Gastroesophageal sphincter (tissue), 4 donors: Measurements from ENCODE around the gene VSIG10L2. TPM values are rescaled to one million over a fixed set of nuclear protein-coding genes. Genes with fewer than 3 reads are reported as not detected.
A peak's percentile ranks its signal among the peaks of the same experiment; 100 is the strongest.

Source experiments
- ATAC-seq: fragments of 150-250 bp; one replicate; pipeline ENCODE4 v1.9.1; 2016; ENCODE audit warnings: mild to moderate bottlenecking, moderate library complexity
- H3K27ac ChIP-seq, 4 donors: fragments of 200-600 bp; sonication (generic) in 3 of 4; 1 replicate in 3 of 4; 2 replicates in 1 of 4; pipeline ENCODE4 v1.5.1; 2016 to 2019
- H3K27me3 ChIP-seq: fragments of 200-600 bp; sonication (generic); one replicate; pipeline ENCODE4 v1.5.1; 2019
- H3K36me3 ChIP-seq, 2 donors: fragments of 200-600 bp; sonication (generic); one replicate each; pipeline ENCODE4 v1.5.1; 2019; ENCODE audit warnings: control low read depth in 1 of 2
- H3K4me1 ChIP-seq, 3 donors: fragments of 200-600 bp; sonication (generic); 1 replicate in 2 of 3; 2 replicates in 1 of 3; pipeline ENCODE4 v1.5.1; 2016 to 2019; ENCODE audit warnings: control low read depth in 2 of 3
- H3K4me3 ChIP-seq, 2 donors: fragments of 200-600 bp; sonication (generic); one replicate each; pipeline ENCODE4 v1.5.1; 2019; ENCODE audit warnings: mild to moderate bottlenecking in 1 of 2, moderate library complexity in 1 of 2
- H3K9me3 ChIP-seq, 3 donors: fragments of 200-600 bp; sonication (generic); one replicate each; pipeline ENCODE4 v1.5.1; 2017 to 2019; ENCODE audit warnings: control low read depth in 2 of 3
- EP300 ChIP-seq: sonication (generic); formaldehyde crosslinking; IDR thresholded peaks from one replicate; pipeline ENCODE4 v1.6.1; 2017; ENCODE audit warnings: antibody characterized with exemption, mild to moderate bottlenecking
- POLR2A ChIP-seq, 2 donors: fragments of 450-650 bp; IDR thresholded peaks; one replicate each; pipeline ENCODE4 v1.6.1; 2017; ENCODE audit warnings: antibody characterized with exemption in 2 of 2, mild to moderate bottlenecking in 2 of 2, moderate library complexity in 1 of 2
- POLR2AphosphoS5 ChIP-seq: sonication (generic); formaldehyde crosslinking; IDR thresholded peaks from one replicate; pipeline ENCODE4 v1.6.1; 2017; ENCODE audit warnings: antibody characterized with exemption
- WGBS, 2 donors: methylation state at CpG; one replicate each; pipeline ENCODE4 v1.1.5; 2018; ENCODE audit warnings: low coverage in 1 of 2; 5-methylcytosine and 5-hydroxymethylcytosine counted together
- total RNA-seq, 4 donors: library from RNA; depleted of rRNA; stranded (reverse); fragments of >200 nt; gene quantifications; one replicate each; pipeline ENCODE4 v1.1.0, GENCODE V29; 2016
- TF ChIP-seq, protein P1 (sequence below), 4 experiments: fragments of 200-600 bp in 2 of 4; fragments of 450-650 bp in 2 of 4; sonication (generic) in 1 of 4; IDR thresholded peaks; one replicate each; pipeline ENCODE4 v1.5.1; 2017 to 2019; ENCODE audit warnings: antibody characterized with exemption in 4 of 4, mild to moderate bottlenecking in 2 of 4, moderate library complexity in 2 of 4

Gene VSIG10L2
- total RNA-seq, 4 donors from 2014 or later = not detected

- peaks cover 0 to 4% of the 10 kb centered on the region in 2 donors for H3K36me3 ChIP-seq
- H3K27me3 ChIP-seq = no peaks in the 10 kb centered on the region
- H3K27ac ChIP-seq = no peak overlapping the region
- TF ChIP-seq EP300 = no peak
- TF ChIP-seq POLR2A (IDR thresholded peaks at IDR 0.05) = no peak
- TF ChIP-seq, protein P1, sequence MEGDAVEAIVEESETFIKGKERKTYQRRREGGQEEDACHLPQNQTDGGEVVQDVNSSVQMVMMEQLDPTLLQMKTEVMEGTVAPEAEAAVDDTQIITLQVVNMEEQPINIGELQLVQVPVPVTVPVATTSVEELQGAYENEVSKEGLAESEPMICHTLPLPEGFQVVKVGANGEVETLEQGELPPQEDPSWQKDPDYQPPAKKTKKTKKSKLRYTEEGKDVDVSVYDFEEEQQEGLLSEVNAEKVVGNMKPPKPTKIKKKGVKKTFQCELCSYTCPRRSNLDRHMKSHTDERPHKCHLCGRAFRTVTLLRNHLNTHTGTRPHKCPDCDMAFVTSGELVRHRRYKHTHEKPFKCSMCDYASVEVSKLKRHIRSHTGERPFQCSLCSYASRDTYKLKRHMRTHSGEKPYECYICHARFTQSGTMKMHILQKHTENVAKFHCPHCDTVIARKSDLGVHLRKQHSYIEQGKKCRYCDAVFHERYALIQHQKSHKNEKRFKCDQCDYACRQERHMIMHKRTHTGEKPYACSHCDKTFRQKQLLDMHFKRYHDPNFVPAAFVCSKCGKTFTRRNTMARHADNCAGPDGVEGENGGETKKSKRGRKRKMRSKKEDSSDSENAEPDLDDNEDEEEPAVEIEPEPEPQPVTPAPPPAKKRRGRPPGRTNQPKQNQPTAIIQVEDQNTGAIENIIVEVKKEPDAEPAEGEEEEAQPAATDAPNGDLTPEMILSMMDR (IDR thresholded peaks at IDR 0.05) = no peak
- TF ChIP-seq POLR2AphosphoS5 = no peak
- ATAC-seq = no peak
- no peak overlapping the region for H3K4me3 ChIP-seq
- no peaks in the 10 kb centered on the region for H3K9me3 ChIP-seq
- H3K4me1 ChIP-seq = peaks cover 0 to 11% (median 0%) of the 10 kb centered on the region in 3 donors
- 82 to 89% methylated on average over 6 of the region's 6 CpGs for WGBS, 2 donors
These were observed 29.8 kb downstream of the VSIG10L2 start for GRCh38 chr11:125975634-125976033.

DNA sequence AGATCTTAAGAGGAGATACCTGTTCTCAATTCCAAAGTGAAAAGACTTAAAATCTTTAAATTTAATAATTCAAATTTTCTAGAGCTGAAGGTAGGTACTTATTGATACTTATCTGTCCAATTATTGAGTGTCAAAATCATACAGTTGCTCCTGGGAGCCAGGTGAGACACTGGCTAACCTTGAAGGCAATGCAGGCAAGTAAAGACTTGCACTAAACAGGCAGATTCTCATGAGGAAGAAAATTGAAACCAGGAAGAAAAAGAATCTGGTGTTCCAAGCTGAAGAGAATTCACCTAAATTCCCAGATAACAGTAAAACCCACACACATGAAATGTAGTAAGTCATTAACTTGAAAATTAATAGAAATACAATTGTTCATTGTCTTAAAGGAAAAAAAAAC, 30.3 kb downstream of the VSIG10L2 start:
- Histone ChIP-seq H3K9me3 (no peaks in the 10 kb centered on the region), H3K27me3 (no peaks in the 10 kb centered on the region), H3K4me1 (peaks cover 0 to 11% (median 0%) of the 10 kb centered on the region in 3 donors), H3K36me3 (peaks cover 0 to 9% of the 10 kb centered on the region in 2 donors), H3K27ac (no peak overlapping the region), H3K4me3 (no peak overlapping the region)
- ATAC-seq = no peak
- no peak for TF ChIP-seq EP300
- TF ChIP-seq, protein P1 (IDR thresholded peaks at IDR 0.05) = no peak
- TF ChIP-seq POLR2A (IDR thresholded peaks at IDR 0.05) = no peak
- no peak for TF ChIP-seq POLR2AphosphoS5

DNA sequence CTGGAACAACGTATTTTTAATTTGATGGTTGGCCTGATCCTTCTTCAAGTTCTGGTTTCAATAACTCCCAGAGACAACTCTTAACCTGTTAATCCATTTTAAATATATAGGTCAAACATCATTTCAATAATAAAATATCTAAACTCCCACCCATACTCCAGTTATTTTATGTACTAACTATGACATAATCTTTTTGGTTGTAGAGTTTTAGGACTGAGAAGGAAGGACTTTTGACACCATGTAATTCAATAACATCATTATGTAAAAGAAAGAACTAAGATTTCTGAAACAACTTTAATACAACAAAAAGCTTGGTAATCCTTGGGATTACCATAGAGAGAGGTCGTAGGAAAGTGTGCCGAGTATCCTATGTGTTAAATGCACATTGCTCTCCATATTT, 31.5 kb downstream of the VSIG10L2 start:
- 81 to 84% methylated on average over 3 of the region's 3 CpGs for WGBS, 2 donors
- no peaks in the 10 kb centered on the region for H3K9me3 ChIP-seq
- peaks cover 0 to 13% of the 10 kb centered on the region in 2 donors for H3K36me3 ChIP-seq
- no peak overlapping the region for H3K4me3 ChIP-seq
- H3K27me3 ChIP-seq = no peaks in the 10 kb centered on the region
- TF ChIP-seq POLR2AphosphoS5 (no peak), POLR2A (IDR thresholded peaks at IDR 0.05) (no peak), EP300 (no peak)
- TF ChIP-seq, protein P1 (IDR thresholded peaks at IDR 0.05) = no peak
- peaks cover 0 to 11% (median 0%) of the 10 kb centered on the region in 3 donors for H3K4me1 ChIP-seq
- no peak overlapping the region for H3K27ac ChIP-seq
- no peak for ATAC-seq

DNA sequence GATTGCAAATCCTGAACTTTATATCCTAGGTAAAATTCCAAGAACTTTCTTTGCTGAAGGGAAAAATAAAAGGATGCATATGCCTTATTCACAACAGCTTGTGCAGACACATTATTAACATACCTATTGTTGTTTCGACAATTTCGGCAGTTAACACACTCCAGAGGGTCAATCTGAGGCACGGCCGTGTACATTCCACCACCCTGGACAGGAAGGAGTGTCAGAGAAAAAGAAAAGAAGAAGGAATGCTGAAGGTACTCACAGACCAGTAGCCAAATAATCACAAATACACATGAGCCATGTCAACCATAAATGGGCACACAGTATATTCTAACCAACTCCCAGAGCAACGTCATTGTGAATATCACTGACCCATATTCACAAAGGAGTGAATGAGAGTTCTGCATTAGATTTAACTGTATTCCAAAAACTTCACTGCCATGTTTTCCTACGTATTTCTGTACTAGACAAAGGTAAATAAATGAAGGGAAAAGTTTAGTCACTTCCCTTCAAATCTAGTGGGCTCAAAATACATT, 32.4 kb downstream of the VSIG10L2 start:
- Histone ChIP-seq H3K4me1 (peaks cover 0 to 11% (median 0%) of the 10 kb centered on the region in 3 donors), H3K36me3 (peaks cover 0 to 21% of the 10 kb centered on the region in 2 donors), H3K4me3 (no peak overlapping the region), H3K27ac (no peak overlapping the region), H3K27me3 (no peaks in the 10 kb centered on the region), H3K9me3 (no peaks in the 10 kb centered on the region)
- 27 to 60% methylated on average over 6 of the region's 6 CpGs for WGBS, 2 donors
- ATAC-seq = no peak
- TF ChIP-seq POLR2A (IDR thresholded peaks at IDR 0.05) (no peak), EP300 (no peak), POLR2AphosphoS5 (no peak)
- TF ChIP-seq, protein P1 (IDR thresholded peaks at IDR 0.05) = no peak

DNA sequence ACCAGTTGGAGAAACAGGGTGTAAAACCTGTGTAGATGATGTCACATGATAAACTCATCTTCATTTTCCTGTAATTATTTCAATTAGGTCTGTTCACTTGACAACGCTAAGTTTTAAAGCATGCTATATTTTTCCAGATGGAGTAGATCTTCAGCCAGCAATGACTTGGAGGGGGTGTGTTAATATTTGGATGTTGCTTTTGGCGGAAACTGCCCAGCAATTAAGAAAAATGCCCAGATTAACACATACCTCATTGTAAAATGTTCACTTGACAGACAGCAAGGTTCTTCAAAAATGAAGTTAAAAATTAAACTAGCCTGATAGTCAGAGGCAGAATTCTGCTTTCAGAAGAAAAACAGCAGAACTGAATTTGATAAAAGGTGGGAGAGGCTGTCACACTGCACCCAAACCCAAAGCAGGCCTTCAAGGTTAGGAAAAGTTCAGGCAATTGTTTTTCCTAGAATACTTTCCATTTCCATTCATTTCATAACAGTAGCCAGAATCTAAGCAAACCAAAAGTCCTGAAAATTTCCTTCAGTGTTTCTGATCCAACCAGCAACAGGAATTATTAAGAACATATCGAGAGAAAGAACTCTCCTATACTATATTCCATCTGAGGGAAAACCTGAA, 33.0 kb downstream of the VSIG10L2 start:
- peaks cover 0 to 11% (median 0%) of the 10 kb centered on the region in 3 donors for H3K4me1 ChIP-seq
- TF ChIP-seq, protein P1 (IDR thresholded peaks at IDR 0.05) = no peak
- H3K9me3 ChIP-seq = no peaks in the 10 kb centered on the region
- no peak overlapping the region for H3K4me3 ChIP-seq
- peaks cover 0 to 27% of the 10 kb centered on the region in 2 donors for H3K36me3 ChIP-seq
- 54% methylated on average over 3 of the region's 3 CpGs for WGBS, 2 donors
- no peaks in the 10 kb centered on the region for H3K27me3 ChIP-seq
- H3K27ac ChIP-seq = peak overlapping the region in 1 of 4 donors; percentile 15
- no peak for ATAC-seq
